Breast epithelium (tissue), 4 donors: ENCODE data around the gene NOL9. TPM values are rescaled to one million over a fixed set of nuclear protein-coding genes. Genes with fewer than 3 reads are reported as not detected.

Experiments
- DNase-seq, 2 donors: peaks; one replicate each; pipeline ENCODE4 v3.0.0-alpha.2; 2019; ENCODE audit warnings: low spot score in 2 of 2
- H3K27ac ChIP-seq, 2 donors: fragments of 200-600 bp; sonication (generic) in 1 of 2; one replicate each; pipeline ENCODE4 v1.5.1; 2016 to 2019; ENCODE audit warnings: mild to moderate bottlenecking in 1 of 2
- H3K27me3 ChIP-seq, 2 donors: fragments of 200-600 bp; sonication (generic) in 1 of 2; one replicate each; pipeline versions ENCODE4 v1.5.1 to v1.6.0; 2017 to 2019; ENCODE audit warnings: control low read depth in 1 of 2, mild to moderate bottlenecking in 1 of 2
- H3K36me3 ChIP-seq: fragments of 200-600 bp; one replicate; pipeline ENCODE4 v1.5.1; 2019
- H3K4me1 ChIP-seq, 2 donors: fragments of 200-600 bp; sonication (generic); one replicate each; pipeline ENCODE4 v1.5.1; 2016 to 2019; ENCODE audit warnings: control low read depth in 1 of 2
- H3K4me3 ChIP-seq, 3 donors: fragments of 200-600 bp; sonication (generic); 1 replicate in 2 of 3; 2 replicates in 1 of 3; pipeline ENCODE4 v1.5.1; 2016 to 2019; ENCODE audit warnings: mild to moderate bottlenecking in 3 of 3, moderate library complexity in 2 of 3
- H3K9me3 ChIP-seq, 2 donors: fragments of 200-600 bp; sonication (generic) in 1 of 2; one replicate each; pipeline ENCODE4 v1.5.1; 2016 to 2019; ENCODE audit warnings: control low read depth in 1 of 2
- CTCF ChIP-seq, 3 donors: fragments of 450-650 bp; IDR thresholded peaks; one replicate each; pipeline ENCODE4 v1.5.1; 2016 to 2017; ENCODE audit warnings: antibody characterized with exemption in 3 of 3, mild to moderate bottlenecking in 3 of 3, moderate library complexity in 3 of 3
- POLR2A ChIP-seq: fragments of 450-650 bp; IDR thresholded peaks from one replicate; pipeline ENCODE4 v1.6.1; 2016; ENCODE audit warnings: antibody characterized with exemption, mild to moderate bottlenecking, moderate library complexity
- POLR2AphosphoS5 ChIP-seq, 3 donors: sonication (generic); formaldehyde crosslinking; IDR thresholded peaks; one replicate each; pipeline ENCODE4 v1.6.1; 2017; ENCODE audit warnings: antibody characterized with exemption in 3 of 3
- intact Hi-C: fragments of 100-400 bp; cut with DNase I; formaldehyde crosslinking; loops from one replicate; pipeline ENCODE4 v1.15.1; 2023; ENCODE audit warnings: low total_unique reads
- total RNA-seq, 3 donors: library from RNA; depleted of rRNA; stranded (reverse); fragments of >200 nt; gene quantifications; one replicate each; pipeline ENCODE4 v1.1.0, GENCODE V29; 2016

The NOL9 gene
- total RNA-seq, 3 donors from 2014 or later: 14.7 to 29.6 (median 25.2) TPM

GRCh38 chr1:6503884-6504602 lies 50.3 kb downstream of the NOL9 start:
- H3K4me3 ChIP-seq: no peak overlapping the region
- H3K36me3 ChIP-seq: no peaks in the 10 kb centered on the region
- no peak for DNase-seq
- H3K4me1 ChIP-seq: peaks cover 0 to 12% of the 10 kb centered on the region in 2 donors
- H3K27ac ChIP-seq: no peak overlapping the region
- intact Hi-C loops: no loop called here
- H3K27me3 ChIP-seq: no peaks in the 10 kb centered on the region
- TF ChIP-seq POLR2AphosphoS5 (IDR thresholded peaks at IDR 0.05) (no peak), CTCF (IDR thresholded peaks at IDR 0.05) (no peak)
- no peaks in the 10 kb centered on the region for H3K9me3 ChIP-seq

- Histone ChIP-seq H3K36me3 (no peaks in the 10 kb centered on the region), H3K27ac (peak overlapping the region in 1 of 2 donors; percentile 38), H3K27me3 (no peaks in the 10 kb centered on the region), H3K4me1 (peaks cover 4 to 15% of the 10 kb centered on the region in 2 donors), H3K9me3 (no peaks in the 10 kb centered on the region), H3K4me3 (peak overlapping the region in 1 of 3 donors; percentile 30)
- intact Hi-C loops: no loop called here
- TF ChIP-seq POLR2AphosphoS5 (IDR thresholded peaks at IDR 0.05) (peak in 1 of 3 donors; percentile 10), CTCF (IDR thresholded peaks at IDR 0.05) (no peak), POLR2A (no peak)
- no peak for DNase-seq
These were observed 52.1 kb downstream of the NOL9 start for GRCh38 chr1:6502000-6502891.

GRCh38 chr1:6501279-6501813 lies 53.0 kb downstream of the NOL9 start:
- DNase-seq: no peak
- Histone ChIP-seq H3K27ac (peak overlapping the region in 1 of 2 donors; percentile 30), H3K36me3 (no peaks in the 10 kb centered on the region), H3K27me3 (no peaks in the 10 kb centered on the region), H3K4me3 (no peak overlapping the region), H3K9me3 (no peaks in the 10 kb centered on the region), H3K4me1 (peaks cover 4 to 20% of the 10 kb centered on the region in 2 donors)
- no peak for TF ChIP-seq CTCF (IDR thresholded peaks at IDR 0.05)
- TF ChIP-seq POLR2AphosphoS5 (IDR thresholded peaks at IDR 0.05): no peak
- TF ChIP-seq POLR2A: no peak
- intact Hi-C loops: no loop called here

GRCh38 chr1:6500544-6501278 lies 53.6 kb downstream of the NOL9 start:
- H3K36me3 ChIP-seq: no peaks in the 10 kb centered on the region
- peak overlapping the region in 1 of 2 donors; percentile 30 for H3K27ac ChIP-seq
- peaks cover 4 to 24% of the 10 kb centered on the region in 2 donors for H3K4me1 ChIP-seq
- H3K9me3 ChIP-seq: no peaks in the 10 kb centered on the region
- intact Hi-C loops: no loop called here
- DNase-seq: no peak
- H3K4me3 ChIP-seq: no peak overlapping the region
- TF ChIP-seq POLR2A (no peak), POLR2AphosphoS5 (IDR thresholded peaks at IDR 0.05) (no peak), CTCF (IDR thresholded peaks at IDR 0.05) (no peak)
- H3K27me3 ChIP-seq: no peaks in the 10 kb centered on the region
